Neural cell (in vitro differentiated cells): Measurements from ENCODE around the gene CENPP.

ENCODE experiments used
- CTCF ChIP-seq: fragments of 450-650 bp; IDR thresholded peaks from 2 replicates; pipeline ENCODE4 v1.5.1; 2014; ENCODE audit warnings: antibody characterized with exemption, mild to moderate bottlenecking, moderate library complexity; ENCODE audit not compliant: poor library complexity, severe bottlenecking
- EP300 ChIP-seq: fragments of 450-650 bp; conservative IDR thresholded peaks from 2 replicates; pipeline ENCODE4 v1.6.1; 2014; ENCODE audit warnings: antibody characterized with exemption, mild to moderate bottlenecking, moderate library complexity; ENCODE audit not compliant: poor library complexity, severe bottlenecking
- EZH2 ChIP-seq: fragments of 200-600, 300-800 bp; shearing (Covaris generic), sonication (generic); IDR thresholded peaks from 2 replicates; pipeline ENCODE4 v1.6.1; 2014; ENCODE audit warnings: antibody characterized with exemption, low read length, borderline replicate concordance, mild to moderate bottlenecking; ENCODE audit not compliant: insufficient read depth, poor library complexity, severe bottlenecking
- MXI1 ChIP-seq: fragments of 450-650 bp; conservative IDR thresholded peaks from 2 replicates; pipeline ENCODE4 v1.6.1; 2014; ENCODE audit warnings: antibody characterized with exemption, mild to moderate bottlenecking; ENCODE audit not compliant: poor library complexity, severe bottlenecking
- POLR2AphosphoS5 ChIP-seq: IDR thresholded peaks from 2 replicates; pipeline ENCODE4 v1.6.1; 2012
- RAD21 ChIP-seq: fragments of 450-650 bp; conservative IDR thresholded peaks from 2 replicates; pipeline ENCODE4 v1.6.1; 2014; ENCODE audit warnings: antibody characterized with exemption, mild to moderate bottlenecking, moderate library complexity
- REST ChIP-seq: IDR thresholded peaks from 2 replicates; pipeline ENCODE4 v1.6.1; 2012; ENCODE audit warnings: borderline replicate concordance
- TAF1 ChIP-seq: IDR thresholded peaks from 2 replicates; pipeline ENCODE4 v1.6.1; 2012; ENCODE audit warnings: low read depth

- TF ChIP-seq POLR2AphosphoS5 (no peak), CTCF (no peak), RAD21 (no peak), EZH2 (no peak), EP300 (no peak), TAF1 (no peak), REST (no peak), MXI1 (no peak)
Measured at GRCh38 chr9:92637326-92637725, 311.6 kb downstream of the CENPP start.
